Measurements from ENCODE around the gene DYNC2H1. TPM values are rescaled to one million over a fixed set of nuclear protein-coding genes. Genes with fewer than 3 reads are reported as not detected.

The DYNC2H1 gene
- total and polyA plus RNA-seq, 12 donors: 2.2 to 5.9 (median 3.9) TPM

GRCh38 chr11:103327721-103328120 lies 218.5 kb downstream of the DYNC2H1 start:
- TF ChIP-seq CTCF (IDR thresholded peaks at IDR 0.05): no peak
- WGBS, 2 donors: 73 to 76% methylated on average over 5 of the region's 5 CpGs
- Histone ChIP-seq H3K4me1 (peaks cover 0 to 12% (median 7%) of the 10 kb centered on the region in 9 donors), H3K9me3 (no peaks in the 10 kb centered on the region), H3K4me3 (no peak overlapping the region), H3K27me3 (no peaks in the 10 kb centered on the region), H3K36me3 (peaks cover 0 to 8% (median 0%) of the 10 kb centered on the region in 9 donors), H3K27ac (no peak overlapping the region)
- intact Hi-C loops (cut with DNase I): loop anchor here in 8 of 10 donors (2.0 to 10.0 kb wide), 4 partner anchors 207 to 275 kb away; no protein-coding TSS in a partner anchor
- DNase-seq: no peak
- no peak for ATAC-seq

- no peak overlapping the region for H3K4me3 ChIP-seq
- no peaks in the 10 kb centered on the region for H3K36me3 ChIP-seq
- H3K9me3 ChIP-seq: no peaks in the 10 kb centered on the region
- H3K4me1 ChIP-seq: no peaks in the 10 kb centered on the region
- TF ChIP-seq CTCF (IDR thresholded peaks at IDR 0.05): no peak
- no peaks in the 10 kb centered on the region for H3K27me3 ChIP-seq
- WGBS, 2 donors: 94 to 96% methylated on average over 6 of the region's 6 CpGs
- DNase-seq (no peak), ATAC-seq (no peak)
- intact Hi-C loops (cut with DNase I): loop anchor here in 1 of 10 donors (10.0 kb wide), 1 partner anchor 272 kb away; no protein-coding TSS in a partner anchor
- no peak overlapping the region for H3K27ac ChIP-seq
These were observed 223.2 kb downstream of the DYNC2H1 start for GRCh38 chr11:103332409-103332808.

GRCh38 chr11:103338621-103339484 lies 229.6 kb downstream of the DYNC2H1 start:
- H3K9me3 ChIP-seq: peaks cover 0 to 4% (median 0%) of the 10 kb centered on the region in 11 donors
- ATAC-seq (no peak), DNase-seq (no peak)
- intact Hi-C loops (cut with DNase I): loop anchor here in 1 of 10 donors (10.0 kb wide), 1 partner anchor 266 kb away; no protein-coding TSS in a partner anchor
- H3K27ac ChIP-seq: no peak overlapping the region
- no peak for TF ChIP-seq CTCF (IDR thresholded peaks at IDR 0.05)
- no peaks in the 10 kb centered on the region for H3K27me3 ChIP-seq
- 62 to 75% methylated on average over 2 of the region's 2 CpGs for WGBS, 2 donors
- no peak overlapping the region for H3K4me3 ChIP-seq
- H3K4me1 ChIP-seq: no peaks in the 10 kb centered on the region
- H3K36me3 ChIP-seq: no peaks in the 10 kb centered on the region

- H3K4me3 ChIP-seq: no peak overlapping the region
- H3K27me3 ChIP-seq: no peaks in the 10 kb centered on the region
- no peak for TF ChIP-seq CTCF (IDR thresholded peaks at IDR 0.05)
- no peaks in the 10 kb centered on the region for H3K4me1 ChIP-seq
- no peak overlapping the region for H3K27ac ChIP-seq
- H3K9me3 ChIP-seq: peaks cover 0 to 4% (median 0%) of the 10 kb centered on the region in 11 donors
- H3K36me3 ChIP-seq: no peaks in the 10 kb centered on the region
- ATAC-seq (no peak), DNase-seq (no peak)
- WGBS, 2 donors: 80 to 93% methylated on average over 6 of the region's 6 CpGs
- intact Hi-C loops (cut with DNase I): loop anchor here in 1 of 10 donors (10.0 kb wide), 1 partner anchor 265 kb away; no protein-coding TSS in a partner anchor
These were observed 230.2 kb downstream of the DYNC2H1 start for GRCh38 chr11:103339485-103339857.

Measured in heart right ventricle (tissue), 16 donors.